ENCODE results near the gene NSMF. TPM values are rescaled to one million over a fixed set of nuclear protein-coding genes. Genes with fewer than 3 reads are reported as not detected.

NSMF gene
- total RNA-seq, 1 experiment from 2014 or later, result 73.4 TPM

DNA sequence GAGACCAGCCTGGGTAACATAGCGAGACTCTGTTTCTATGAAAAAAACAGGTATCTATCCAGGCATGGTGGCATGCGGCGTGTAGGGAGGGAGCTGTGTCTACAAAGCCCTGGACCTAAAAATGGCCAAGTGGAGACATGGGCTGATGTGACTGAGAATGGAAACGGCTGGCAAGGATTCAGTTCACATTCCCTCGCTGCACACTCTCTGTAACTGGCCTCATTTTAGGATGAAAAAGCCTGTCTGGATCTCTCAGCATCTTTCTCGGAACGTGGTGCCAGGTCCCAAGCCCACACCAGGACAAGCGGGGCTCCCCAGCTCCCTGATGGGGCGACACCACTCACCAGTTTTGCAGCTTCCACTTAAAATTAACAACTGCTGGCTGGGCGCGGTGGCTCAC lies 49.6 kb downstream of the NSMF start:
- no peak overlapping the region for H3K27ac ChIP-seq
- H3F3A ChIP-seq (ENCODE audit: insufficient read depth, low read depth), result peaks cover 19% of the 10 kb centered on the region; the same call in 1 of the 2 replicates
- H3K36me3 ChIP-seq (ENCODE audit: low read depth), result no peaks in the 10 kb centered on the region
- no peaks in the 10 kb centered on the region for H3K27me3 ChIP-seq (ENCODE audit: insufficient read depth, low read depth)
- POLR2A ChIA-PET (ENCODE audit: unreplicated experiment), result no interaction called here
- H3K79me2 ChIP-seq (ENCODE audit: low read depth), result 0 out of 2 replicates have a peak, but pooled peaks cover 5% of the 10 kb centered on the region
- no TSS peak for BruUV-seq (replicated peaks)
- no peaks in the 10 kb centered on the region for H3K9me3 ChIP-seq (ENCODE audit: insufficient read depth, low read depth)
- no peak overlapping the region for H3K4me2 ChIP-seq
- CTCF ChIA-PET, result interaction anchor here (0.6 kb wide), 2 partner anchors 13 to 149 kb away, joined by 3 read pairs; partner anchors contain the start of gene EXD3
- no peaks in the 10 kb centered on the region for H4K20me1 ChIP-seq (ENCODE audit: insufficient read depth)
- no peak overlapping the region for H2AFZ ChIP-seq
- no peak overlapping the region for H3K4me3 ChIP-seq
- DNase-seq, result no peak
- H3K9me2 ChIP-seq (ENCODE audit: insufficient read depth), result no peaks in the 10 kb centered on the region
- peaks cover 26% of the 10 kb centered on the region for H3K4me1 ChIP-seq (replicated peaks; ENCODE audit: insufficient read depth)
- intact Hi-C loops (cut with micrococcal nuclease; ENCODE audit: unreplicated experiment), result no loop called here
- no peak for TF ChIP-seq EZH2 (IDR thresholded peaks at IDR 0.05; ENCODE audit: low read depth)
- TF ChIP-seq, protein P1, sequence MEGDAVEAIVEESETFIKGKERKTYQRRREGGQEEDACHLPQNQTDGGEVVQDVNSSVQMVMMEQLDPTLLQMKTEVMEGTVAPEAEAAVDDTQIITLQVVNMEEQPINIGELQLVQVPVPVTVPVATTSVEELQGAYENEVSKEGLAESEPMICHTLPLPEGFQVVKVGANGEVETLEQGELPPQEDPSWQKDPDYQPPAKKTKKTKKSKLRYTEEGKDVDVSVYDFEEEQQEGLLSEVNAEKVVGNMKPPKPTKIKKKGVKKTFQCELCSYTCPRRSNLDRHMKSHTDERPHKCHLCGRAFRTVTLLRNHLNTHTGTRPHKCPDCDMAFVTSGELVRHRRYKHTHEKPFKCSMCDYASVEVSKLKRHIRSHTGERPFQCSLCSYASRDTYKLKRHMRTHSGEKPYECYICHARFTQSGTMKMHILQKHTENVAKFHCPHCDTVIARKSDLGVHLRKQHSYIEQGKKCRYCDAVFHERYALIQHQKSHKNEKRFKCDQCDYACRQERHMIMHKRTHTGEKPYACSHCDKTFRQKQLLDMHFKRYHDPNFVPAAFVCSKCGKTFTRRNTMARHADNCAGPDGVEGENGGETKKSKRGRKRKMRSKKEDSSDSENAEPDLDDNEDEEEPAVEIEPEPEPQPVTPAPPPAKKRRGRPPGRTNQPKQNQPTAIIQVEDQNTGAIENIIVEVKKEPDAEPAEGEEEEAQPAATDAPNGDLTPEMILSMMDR (conservative IDR thresholded peaks at IDR 0.05), result no peak

DNA sequence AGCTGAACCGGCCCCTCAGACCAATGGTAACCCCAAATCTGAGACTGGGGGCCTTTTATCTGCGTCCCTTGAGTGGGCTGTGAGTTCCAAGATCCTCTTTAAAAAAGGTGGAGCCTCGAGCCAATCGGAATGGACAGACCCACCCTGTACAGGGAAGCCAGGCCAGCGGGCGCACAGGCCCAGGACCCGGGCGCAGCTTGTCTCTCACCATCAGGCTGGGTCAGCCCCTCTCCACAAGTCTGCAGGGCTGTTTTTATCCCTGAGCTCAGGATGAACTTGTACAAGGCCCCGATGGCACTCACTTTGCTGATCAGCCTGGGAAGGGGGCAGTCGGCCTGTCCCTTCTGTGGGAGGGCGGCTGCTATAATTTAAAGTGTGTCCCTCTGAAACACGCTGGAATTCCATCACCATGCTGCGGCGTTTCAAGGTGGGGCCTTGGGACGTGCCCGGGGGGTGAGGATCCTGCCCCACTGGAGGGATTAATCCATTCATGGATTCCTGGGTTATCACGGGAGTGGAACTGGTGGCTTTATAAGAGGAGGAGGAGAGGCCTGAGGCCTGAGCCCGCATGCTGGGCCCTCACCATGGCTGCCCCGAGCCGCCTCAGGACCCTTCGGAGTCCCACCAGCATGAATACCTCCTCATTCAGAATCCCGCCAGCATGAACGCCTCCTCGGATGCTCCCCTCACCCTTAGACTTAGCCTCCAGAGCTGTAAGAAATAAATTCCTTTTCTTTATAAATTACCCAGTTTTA lies 50.3 kb downstream of the NSMF start:
- no peaks in the 10 kb centered on the region for H4K20me1 ChIP-seq (ENCODE audit: insufficient read depth)
- H3K4me2 ChIP-seq, result no peak overlapping the region
- H3F3A ChIP-seq (ENCODE audit: insufficient read depth, low read depth), result peaks cover 15% of the 10 kb centered on the region; the same call in 1 of the 2 replicates
- CTCF ChIA-PET, result no interaction called here
- H3K27me3 ChIP-seq (ENCODE audit: insufficient read depth, low read depth), result no peaks in the 10 kb centered on the region
- H3K9me3 ChIP-seq (ENCODE audit: insufficient read depth, low read depth), result no peaks in the 10 kb centered on the region
- H3K9me2 ChIP-seq (ENCODE audit: insufficient read depth), result no peaks in the 10 kb centered on the region
- H3K36me3 ChIP-seq (ENCODE audit: low read depth), result no peaks in the 10 kb centered on the region
- DNase-seq, result no peak
- TF ChIP-seq, protein P1 (conservative IDR thresholded peaks at IDR 0.05), result no peak
- no peak for TF ChIP-seq EZH2 (IDR thresholded peaks at IDR 0.05; ENCODE audit: low read depth)
- H3K27ac ChIP-seq, result no peak overlapping the region
- intact Hi-C loops (cut with micrococcal nuclease; ENCODE audit: unreplicated experiment), result no loop called here
- 0 out of 2 replicates have a peak, but pooled peaks cover 5% of the 10 kb centered on the region for H3K79me2 ChIP-seq (ENCODE audit: low read depth)
- no peak overlapping the region for H3K4me3 ChIP-seq
- POLR2A ChIA-PET (ENCODE audit: unreplicated experiment), result interaction anchor here (0.6 kb wide), 1 partner anchor 11 kb away, joined by 7 read pairs; no protein-coding TSS in a partner anchor
- H2AFZ ChIP-seq, result no peak overlapping the region
- H3K4me1 ChIP-seq (replicated peaks; ENCODE audit: insufficient read depth), result peaks cover 26% of the 10 kb centered on the region
- BruUV-seq (replicated peaks), result no TSS peak

- Histone ChIP-seq H2AFZ (no peak overlapping the region), H3K4me3 (no peak overlapping the region), H3K27ac (no peak overlapping the region), H3K79me2 (ENCODE audit: low read depth) (0 out of 2 replicates have a peak, but pooled peaks cover 5% of the 10 kb centered on the region), H3K9me2 (ENCODE audit: insufficient read depth) (no peaks in the 10 kb centered on the region), H3K27me3 (ENCODE audit: insufficient read depth, low read depth) (no peaks in the 10 kb centered on the region), H3K9me3 (ENCODE audit: insufficient read depth, low read depth) (no peaks in the 10 kb centered on the region), H3K4me2 (no peak overlapping the region), H4K20me1 (ENCODE audit: insufficient read depth) (no peaks in the 10 kb centered on the region), H3K4me1 (replicated peaks; ENCODE audit: insufficient read depth) (peaks cover 26% of the 10 kb centered on the region), H3K36me3 (ENCODE audit: low read depth) (no peaks in the 10 kb centered on the region), H3F3A (ENCODE audit: insufficient read depth, low read depth) (peaks cover 8% of the 10 kb centered on the region; the same call in 1 of the 2 replicates)
- DNase-seq, result no peak
- POLR2A ChIA-PET (ENCODE audit: unreplicated experiment), result no interaction called here
- intact Hi-C loops (cut with micrococcal nuclease; ENCODE audit: unreplicated experiment), result no loop called here
- TF ChIP-seq, protein P1 (conservative IDR thresholded peaks at IDR 0.05), result no peak
- TF ChIP-seq EZH2 (IDR thresholded peaks at IDR 0.05; ENCODE audit: low read depth), result no peak
- CTCF ChIA-PET, result no interaction called here
- BruUV-seq (replicated peaks), result no TSS peak
These were observed 51.4 kb downstream of the NSMF start for GRCh38 chr9:137407590-137408300.
